Forelimb muscle (tissue), 1 donor: ENCODE data around the gene FBLN7. TPM values are rescaled to one million over a fixed set of nuclear protein-coding genes. Genes with fewer than 3 reads are reported as not detected.
"Not testable (repeated sequence)": the region's sequence is repeated elsewhere in the genome, so short reads cannot be mapped to it uniquely, and the experiment has no call there.

ENCODE experiments used
- DNase-seq: peaks from one replicate; pipeline ENCODE4 v3.0.0-alpha.2; 2013; ENCODE audit warnings: low read depth
- polyA plus RNA-seq: library from polyadenylated mRNA; unstranded; fragments of 120-200 nt; gene quantifications from one replicate; pipeline ENCODE4 v1.2.1, GENCODE V29; 2013; ENCODE audit not compliant: insufficient read length

The FBLN7 gene
- polyA plus RNA-seq, result 9.2 TPM

GRCh38 chr2:112138159-112139032 is at the start of gene FBLN7:
Gene FBLN7 (plus strand): TSS chr2:112138385. CDS start chr2:112138656, 271 bp downstream.
- no peak for DNase-seq

- DNase-seq, result no peak
Observed at GRCh38 chr2:112089375-112089774, 48.8 kb upstream of the FBLN7 start.

GRCh38 chr2:112092286-112093041 is 45.7 kb upstream of the FBLN7 start:
- no peak for DNase-seq

GRCh38 chr2:112093216-112093615 is 45.0 kb upstream of the FBLN7 start:
- DNase-seq, result no peak

- no peak for DNase-seq
Observed at GRCh38 chr2:112095681-112096080, 42.5 kb upstream of the FBLN7 start.

GRCh38 chr2:112096098-112096497 is 42.1 kb upstream of the FBLN7 start:
- DNase-seq, result no peak

GRCh38 chr2:112108178-112108832 is 29.9 kb upstream of the FBLN7 start:
- DNase-seq, result no peak

- no peak for DNase-seq
Observed at GRCh38 chr2:112109278-112109677, 28.9 kb upstream of the FBLN7 start.

- DNase-seq, result no peak
Observed at GRCh38 chr2:112110966-112111365, 27.2 kb upstream of the FBLN7 start.

- DNase-seq, result not testable (repeated sequence)
Observed at GRCh38 chr2:112113354-112113753, 24.8 kb upstream of the FBLN7 start.

- no peak for DNase-seq
Observed at GRCh38 chr2:112118148-112118547, 20.0 kb upstream of the FBLN7 start.

- DNase-seq, result peak; percentile 39
Observed at GRCh38 chr2:112121682-112122254, 16.4 kb upstream of the FBLN7 start.

GRCh38 chr2:112129060-112129459 is 9.1 kb upstream of the FBLN7 start:
- no peak for DNase-seq

GRCh38 chr2:112133344-112133743 is 4.8 kb upstream of the FBLN7 start:
- DNase-seq, result no peak

GRCh38 chr2:112134120-112134519 is 4.1 kb upstream of the FBLN7 start:
- no peak for DNase-seq

- DNase-seq, result no peak
Observed at GRCh38 chr2:112136096-112136495, 2.1 kb upstream of the FBLN7 start.

- DNase-seq, result no peak
Observed at GRCh38 chr2:112137516-112138158, 548 bp upstream of the FBLN7 start.

- DNase-seq, result not testable (repeated sequence)
Observed at GRCh38 chr2:112139033-112139614, 939 bp downstream of the FBLN7 start.

- not testable (repeated sequence) for DNase-seq
Observed at GRCh38 chr2:112139661-112140204, 1.5 kb downstream of the FBLN7 start.

- no peak for DNase-seq
Observed at GRCh38 chr2:112140205-112140802, 2.1 kb downstream of the FBLN7 start.
